Endothelial cell of umbilical vein (primary cell): ENCODE measurements around the gene LINC00237. TPM values are rescaled to one million over a fixed set of nuclear protein-coding genes. Genes with fewer than 3 reads are reported as not detected.

Experiments
- BruUV-seq: library from RNA; stranded (reverse); fragments of 400-500 nt; replicated peaks from 2 replicates; lab custom pipeline; 2021; lab: Mats Ljungman, UMichigan
- CTCF ChIA-PET: fragments of 300-600, 350-600 bp; sonication (Branson Sonifier 250); formaldehyde crosslinking; loops from one replicate; lab custom pipeline; 2021; ENCODE audit warnings: antibody characterized with exemption, inconsistent platforms; lab: Charles Lee
- POLR2A ChIA-PET: fragments of 300-600, 350-600 bp; sonication (Branson Sonifier 250); formaldehyde crosslinking; loops from one replicate; lab custom pipeline; 2021; ENCODE audit warnings: antibody characterized with exemption, inconsistent platforms; lab: Charles Lee
- DNase-seq: peaks from one replicate; pipeline ENCODE4 v3.0.0-alpha.2; 2011; ENCODE audit warnings: low read depth, low spot score
- FAIRE-seq: peaks from 2 replicates; lab custom pipeline; 2011; peaks lifted over from hg19 to GRCh38; lab: Jason Lieb, UNC
- H2AFZ ChIP-seq: 2 replicates; pipeline ENCODE4 v1.6.0; 2012; ENCODE audit warnings: low read depth, low read length, control low read depth, inconsistent platforms
- H3K27ac ChIP-seq: 2 replicates; pipeline ENCODE4 v1.5.1; 2011; ENCODE audit warnings: low read depth, mild to moderate bottlenecking, control low read depth, low read length, moderate library complexity; ENCODE audit not compliant: insufficient read depth
- H3K27me3 ChIP-seq, 2 experiments: 2 replicates each; pipeline versions ENCODE4 v1.6.0 to v1.6.1; 2011; ENCODE audit warnings: low read length in 2 of 2, mixed read lengths in 1 of 2; ENCODE audit not compliant: control insufficient read depth in 2 of 2, insufficient read depth in 2 of 2
- H3K36me3 ChIP-seq, 2 experiments: 2 replicates in 1 of 2; 3 replicates in 1 of 2; pipeline ENCODE4 v1.5.1; 2011; ENCODE audit warnings: low read length in 2 of 2, mild to moderate bottlenecking in 1 of 2, moderate library complexity in 1 of 2; ENCODE audit not compliant: control insufficient read depth in 2 of 2, insufficient read depth in 2 of 2; ENCODE audit errors: extremely low read depth in 1 of 2
- H3K4me1 ChIP-seq: 3 replicates; pipeline ENCODE4 v1.5.1; 2011; ENCODE audit warnings: mild to moderate bottlenecking, low read length; ENCODE audit not compliant: control insufficient read depth, insufficient read depth; ENCODE audit errors: extremely low read depth
- H3K4me2 ChIP-seq: 2 replicates; pipeline ENCODE4 v1.6.1; 2011; ENCODE audit warnings: low read length, control low read depth, mixed read lengths; ENCODE audit not compliant: insufficient read depth
- H3K4me3 ChIP-seq, 3 experiments: fragments of 200-600 bp in 1 of 3; sonication (generic), shearing (Covaris generic) in 1 of 3; replicated peaks in 1 of 3; 2 replicates each; pipeline ENCODE4 v1.5.1; 2011 to 2016; ENCODE audit warnings: control low read depth in 3 of 3, low read length in 3 of 3, mild to moderate bottlenecking in 2 of 3, inconsistent platforms in 1 of 3, low read depth in 1 of 3, moderate library complexity in 1 of 3; ENCODE audit not compliant: insufficient read depth in 1 of 3
- H3K79me2 ChIP-seq: 2 replicates; pipeline ENCODE4 v1.6.0; 2012; ENCODE audit warnings: low read length, inconsistent platforms; ENCODE audit not compliant: control insufficient read depth, insufficient read depth
- H3K9ac ChIP-seq: replicated peaks from 2 replicates; pipeline ENCODE3; 2011; ENCODE audit warnings: low read length, control low read depth; ENCODE audit not compliant: insufficient read depth; ENCODE audit errors: extremely low read depth
- H3K9me1 ChIP-seq: replicated peaks from 3 replicates; pipeline ENCODE4 v1.6.0; 2011; ENCODE audit warnings: mild to moderate bottlenecking, low read length; ENCODE audit not compliant: control insufficient read depth, insufficient read depth; ENCODE audit errors: extremely low read depth
- H3K9me3 ChIP-seq: replicated peaks from 2 replicates; pipeline ENCODE4 v1.5.1; 2012; ENCODE audit warnings: low read length, inconsistent platforms; ENCODE audit not compliant: control insufficient read depth, insufficient read depth
- H4K20me1 ChIP-seq: replicated peaks from 2 replicates; pipeline ENCODE3; 2011; ENCODE audit warnings: mild to moderate bottlenecking, low read length; ENCODE audit not compliant: control insufficient read depth, insufficient read depth; ENCODE audit errors: extremely low read depth
- CTCF ChIP-seq, 2 donors: IDR thresholded peaks; 1 replicate in 1 of 2; 2 replicates in 1 of 2; pipeline ENCODE4 v1.5.1; 2011; ENCODE audit warnings: low read length in 2 of 2, mild to moderate bottlenecking in 2 of 2, moderate library complexity in 2 of 2, control low read depth in 1 of 2, inconsistent platforms in 1 of 2, low read depth in 1 of 2; ENCODE audit not compliant: insufficient read depth in 1 of 2; ENCODE audit errors: extremely low read depth in 1 of 2
- EZH2 ChIP-seq: IDR thresholded peaks from 2 replicates; pipeline ENCODE4 v1.6.1; 2012; ENCODE audit warnings: borderline replicate concordance, low read depth, mild to moderate bottlenecking, moderate library complexity, low read length, inconsistent platforms; ENCODE audit not compliant: severe bottlenecking
- FOS ChIP-seq: IDR thresholded peaks from 2 replicates; pipeline ENCODE4 v1.6.1; 2011; ENCODE audit warnings: mild to moderate bottlenecking, low read length, moderate library complexity, borderline replicate concordance; ENCODE audit not compliant: insufficient read depth
- GATA2 ChIP-seq: IDR thresholded peaks from 2 replicates; pipeline ENCODE4 v1.7.0; 2011; ENCODE audit warnings: low read depth, mild to moderate bottlenecking, moderate library complexity, mixed read lengths, low read length; ENCODE audit not compliant: insufficient read length, insufficient read depth
- JUN ChIP-seq: IDR thresholded peaks from 2 replicates; pipeline ENCODE4 v1.6.1; 2011; ENCODE audit warnings: borderline replicate concordance, low read depth; ENCODE audit not compliant: insufficient read length, insufficient read depth
- MAX ChIP-seq: IDR thresholded peaks from 2 replicates; pipeline ENCODE4 v1.6.1; 2011; ENCODE audit not compliant: insufficient read depth, insufficient read length
- MYC ChIP-seq: IDR thresholded peaks from one replicate; pipeline ENCODE4 v1.6.1; 2011; ENCODE audit warnings: mild to moderate bottlenecking, low read depth, low read length
- POLR2A ChIP-seq: IDR thresholded peaks from 2 replicates; pipeline ENCODE4 v1.6.1; 2012; ENCODE audit warnings: low read depth, mild to moderate bottlenecking, control low read depth, low read length
- POLR2AphosphoS5 ChIP-seq: IDR thresholded peaks from 2 replicates; pipeline ENCODE4 v1.6.1; 2012; ENCODE audit warnings: low read depth, mild to moderate bottlenecking, control low read depth, low read length, moderate library complexity; ENCODE audit not compliant: insufficient read depth
- dilution Hi-C: fragments of 300-500 bp; cut with MboI; formaldehyde crosslinking; loops from one replicate; pipeline ENCODE4 v1.15.0; 2019; ENCODE audit warnings: low sequenced_read_pairs; ENCODE audit not compliant: extremely low pct_ligation_motif_present
- intact Hi-C: fragments of 100-400 bp; cut with micrococcal nuclease; formaldehyde crosslinking; loops from one replicate; pipeline ENCODE4 v1.10.0; 2022
- polyA plus RNA-seq, 4 experiments: library from polyadenylated mRNA; depleted of rRNA in 3 of 4; stranded (reverse) in 3 of 4; unstranded in 1 of 4; fragments of >200 nt; gene quantifications; 2 replicates each; pipeline versions ENCODE4 v1.2.1 to v1.2.3, GENCODE V29; 2011 to 2012; ENCODE audit warnings: missing spikeins in 1 of 4
- small RNA-seq: library from RNA; depleted of rRNA; stranded (forward); fragments of <200 nt; gene quantifications from one replicate; pipeline ENCODE3, GENCODE V24; 2012; ENCODE audit warnings: low replicate concordance, low read depth; ENCODE audit not compliant: insufficient read depth, insufficient read length
- total RNA-seq: library from RNA; stranded (reverse); gene quantifications from 2 replicates; pipeline ENCODE4 v1.2.3, GENCODE V29; 2021

Gene LINC00237
- total and polyA plus RNA-seq, 2 donors (not counting 3 experiments of a cell fraction or from before 2014, with no cell fraction given) = not detected

DNA sequence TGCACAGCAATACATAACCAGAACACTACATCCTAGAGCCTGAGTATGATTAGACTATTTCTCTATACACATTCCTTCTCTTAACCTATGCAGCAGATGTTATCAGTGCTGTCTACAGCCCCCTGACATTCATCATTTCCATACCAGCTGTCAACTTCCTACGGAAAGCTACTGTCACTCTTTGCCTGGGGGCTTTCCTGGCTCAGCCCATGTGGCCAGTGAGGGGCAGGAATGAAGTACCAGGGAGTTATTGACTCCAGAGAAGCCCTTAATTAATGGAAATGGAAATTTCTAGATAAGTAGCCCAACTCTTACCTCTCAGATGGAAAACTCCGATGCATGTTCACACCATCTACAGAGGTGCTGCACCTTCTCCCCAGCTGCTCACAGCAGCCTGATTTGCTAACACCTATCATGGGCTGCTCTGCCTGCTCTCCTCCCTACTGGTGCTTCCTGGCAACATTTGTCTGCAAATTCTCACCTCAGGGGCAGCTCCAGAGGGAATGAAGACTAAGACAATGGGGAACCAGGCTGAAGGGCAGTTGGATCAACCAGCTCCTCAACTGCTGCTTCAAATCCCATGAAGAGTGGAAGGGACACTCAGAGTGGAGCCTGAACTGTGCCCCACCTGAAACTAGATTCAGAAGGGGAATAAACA lies 59.6 kb downstream of the LINC00237 start:
- Histone ChIP-seq H3K4me2 (no peak overlapping the region), H3K9ac (no peak overlapping the region), H2AFZ (no peak overlapping the region), H3K36me3 (no peaks in the 10 kb centered on the region), H3K4me1 (no peaks in the 10 kb centered on the region), H3K9me1 (no peaks in the 10 kb centered on the region), H3K79me2 (no peaks in the 10 kb centered on the region), H3K9me3 (no peaks in the 10 kb centered on the region), H3K27me3 (peaks cover 0 to 2% of the 10 kb centered on the region in 2 experiments), H3K4me3 (no peak overlapping the region), H4K20me1 (no peaks in the 10 kb centered on the region), H3K27ac (no peak overlapping the region)
- BruUV-seq = no TSS peak
- DNase-seq (no peak), FAIRE-seq (no peak)
- ChIA-PET CTCF (interaction anchor here (1.5 to 4.1 kb wide), 3 partner anchors 12 to 459 kb away, joined by 4 to 60 read pairs (median 26); no protein-coding TSS in a partner anchor), POLR2A (no interaction called here)
- intact Hi-C loops (loop anchor here (5.0 to 10.0 kb wide), 2 partner anchors 182 to 191 kb away; no protein-coding TSS in a partner anchor), dilution Hi-C loops (no loop called here)
- no peak for TF ChIP-seq MYC
- no peak for TF ChIP-seq JUN
- TF ChIP-seq MAX = no peak
- no peak for TF ChIP-seq CTCF (IDR thresholded peaks at IDR 0.05; ENCODE audit: extremely low read depth in 1 of 2, insufficient read depth in 1 of 2, low read depth in 1 of 2, low read length in 2 of 2)
- TF ChIP-seq FOS = no peak
- TF ChIP-seq POLR2AphosphoS5 = no peak
- no peak for TF ChIP-seq EZH2
- TF ChIP-seq GATA2 = no peak
- no peak for TF ChIP-seq POLR2A

Small RNA genes lying within 50 kb of the gene (small RNA-seq; reads per million reads assigned to genes)
- gene RNA5SP477 = not detected

Other genes with a start within 250 kb of the LINC00237 start
- 7.3 and 9.6 TPM in 2 replicates for gene KIZ, start 19.7 kb upstream of the LINC00237 start, total RNA-seq
- gene KIZ, start 19.7 kb upstream of the LINC00237 start, polyA plus RNA-seq = 3.0 and 3.9 TPM in 2 replicates
- 62.5 and 66.6 TPM in 2 replicates for gene XRN2, start 197.0 kb upstream of the LINC00237 start, total RNA-seq
- 25.4 and 32.3 TPM in 2 replicates for gene XRN2, start 197.0 kb upstream of the LINC00237 start, polyA plus RNA-seq